ENCODE results near the gene HNRNPK.
A peak's percentile ranks its signal among the peaks of the same experiment; 100 is the strongest.
"Not testable (repeated sequence)": the region's sequence is repeated elsewhere in the genome, so short reads cannot be mapped to it uniquely, and the experiment has no call there.

The HNRNPK gene

GRCh38 chr9:83976372-83976771 lies 3.6 kb downstream of the HNRNPK start:
- FAIRE-seq = no peak

- no peak for FAIRE-seq
Measured at GRCh38 chr9:83975300-83975699, 4.7 kb downstream of the HNRNPK start.

GRCh38 chr9:83972286-83972685 lies 7.7 kb downstream of the HNRNPK start:
- no peak for FAIRE-seq

GRCh38 chr9:83971485-83971884 lies 8.5 kb downstream of the HNRNPK start:
- no peak for FAIRE-seq

GRCh38 chr9:83969602-83970001 lies 10.4 kb downstream of the HNRNPK start:
- no peak for FAIRE-seq

- no peak for FAIRE-seq
Measured at GRCh38 chr9:83967073-83967472, 12.9 kb downstream of the HNRNPK start.

- no peak for FAIRE-seq
Measured at GRCh38 chr9:83966209-83966582, 13.8 kb downstream of the HNRNPK start.

- FAIRE-seq = peak; percentile 64
Measured at GRCh38 chr9:83965350-83966208, 14.4 kb downstream of the HNRNPK start.

- FAIRE-seq = no peak
Measured at GRCh38 chr9:83964973-83965349, 15.1 kb downstream of the HNRNPK start.

- no peak for FAIRE-seq
Measured at GRCh38 chr9:83962165-83962564, 17.9 kb downstream of the HNRNPK start.

- no peak for FAIRE-seq
Measured at GRCh38 chr9:83960991-83961390, 19.0 kb downstream of the HNRNPK start.

- FAIRE-seq = no peak
Measured at GRCh38 chr9:83959061-83959460, 21.0 kb downstream of the HNRNPK start.

- FAIRE-seq = no peak
Measured at GRCh38 chr9:83957248-83957513, 22.8 kb downstream of the HNRNPK start.

GRCh38 chr9:83956436-83957247 lies 23.4 kb downstream of the HNRNPK start:
- no peak for FAIRE-seq

GRCh38 chr9:83956086-83956435 lies 24.0 kb downstream of the HNRNPK start:
- no peak for FAIRE-seq

GRCh38 chr9:83948096-83948495 lies 31.9 kb downstream of the HNRNPK start:
- FAIRE-seq = not testable (repeated sequence)

- no peak for FAIRE-seq
Measured at GRCh38 chr9:83940590-83941303, 39.3 kb downstream of the HNRNPK start.

- peak; percentile 20 for FAIRE-seq
Measured at GRCh38 chr9:83937861-83938455, 42.1 kb downstream of the HNRNPK start.

GRCh38 chr9:83936523-83936922 lies 43.5 kb downstream of the HNRNPK start:
- no peak for FAIRE-seq

GRCh38 chr9:83935276-83935935 lies 44.6 kb downstream of the HNRNPK start:
- no peak for FAIRE-seq

GRCh38 chr9:83934569-83935275 lies 45.3 kb downstream of the HNRNPK start:
- no peak for FAIRE-seq

- FAIRE-seq = no peak
Measured at GRCh38 chr9:83933790-83934189, 46.2 kb downstream of the HNRNPK start.
